NCI-H524 (cell line): Measurements from ENCODE around the gene TOMT.
"Not testable (repeated sequence)": the region's sequence is repeated elsewhere in the genome, so short reads cannot be mapped to it uniquely, and the experiment has no call there.

Experiments
- DNase-seq, 2 experiments: peaks; one replicate each; lab custom pipeline; 2025; lab: John Stamatoyannopoulos, UW

TOMT gene

DNA sequence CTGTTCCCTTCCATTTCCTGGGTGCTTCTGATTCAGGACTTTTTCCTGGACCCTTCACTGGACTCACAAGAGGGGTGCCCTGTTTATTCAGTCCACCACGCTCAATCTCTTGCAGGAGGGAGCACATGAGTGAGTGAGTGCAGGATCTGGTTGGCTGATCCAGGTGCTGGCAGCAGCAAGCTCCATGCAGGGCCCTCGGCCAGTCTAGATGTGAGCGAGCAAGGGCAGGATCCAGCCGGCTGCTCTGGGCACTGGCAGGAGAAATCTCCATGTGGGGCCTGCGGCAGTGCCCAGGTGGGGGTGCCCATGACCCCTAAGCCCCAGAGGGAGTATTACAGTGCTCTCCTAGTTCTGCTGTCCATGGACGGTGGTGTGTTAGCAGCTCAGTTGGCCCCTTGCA, 18.3 kb downstream of the TOMT start:
- DNase-seq: no peak

DNA sequence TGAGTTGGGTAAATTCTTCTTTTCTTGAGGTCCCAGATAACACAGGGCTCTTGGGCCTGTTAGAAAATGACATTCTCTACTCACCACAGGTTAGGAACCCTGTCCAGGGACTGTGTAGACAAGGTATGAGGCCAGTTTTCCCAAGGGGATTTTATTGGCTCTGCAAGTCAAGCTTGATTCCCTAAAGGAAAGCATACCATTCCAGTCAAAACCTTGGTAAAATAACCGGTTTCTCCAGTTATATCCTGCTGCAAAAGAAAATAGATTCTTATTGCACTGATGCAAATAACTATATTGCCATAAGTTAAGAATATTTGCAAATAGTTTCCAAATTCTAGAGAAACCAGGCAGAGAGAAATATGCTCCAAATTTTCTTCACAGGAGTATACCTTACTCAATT, 20.2 kb downstream of the TOMT start:
- DNase-seq: no peak

DNA sequence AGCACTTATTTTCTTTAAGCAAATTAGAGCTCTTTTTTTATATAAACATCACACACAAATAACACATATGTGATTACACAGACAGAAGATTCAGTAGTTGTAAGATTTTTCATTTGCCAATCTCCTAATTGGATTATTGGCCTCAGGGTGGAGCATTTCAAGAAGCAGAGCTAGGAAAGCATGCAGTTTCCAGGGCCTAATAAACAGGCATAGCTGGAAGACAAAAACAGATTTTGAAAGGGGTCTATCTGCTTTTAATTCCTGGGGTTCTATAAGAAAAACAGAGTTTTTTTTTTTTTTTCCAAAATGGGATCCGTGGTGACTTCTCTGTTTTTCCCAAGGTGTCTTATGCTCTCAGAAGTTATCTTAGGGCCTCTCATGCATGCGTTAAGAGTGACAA, 22.2 kb downstream of the TOMT start:
- no peak for DNase-seq

DNA sequence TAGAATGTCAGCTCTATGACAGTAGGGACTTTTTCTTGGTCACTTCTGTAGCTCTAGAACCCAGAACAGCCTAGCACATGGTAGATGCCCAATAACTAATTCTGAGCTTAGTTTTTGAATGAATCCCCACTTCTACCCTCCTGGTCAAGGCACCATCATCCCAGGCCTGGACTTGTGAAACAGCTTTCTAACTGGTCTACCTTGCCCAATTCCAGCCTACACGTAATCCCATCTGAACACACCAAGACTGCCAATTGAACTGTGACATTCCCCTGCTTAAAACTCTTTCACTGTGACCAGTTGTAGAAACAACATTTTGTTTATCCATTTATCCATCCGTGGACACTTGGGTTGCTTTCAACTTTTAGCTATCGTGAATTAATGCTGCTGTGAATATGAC, 23.7 kb downstream of the TOMT start:
- no peak for DNase-seq

DNA sequence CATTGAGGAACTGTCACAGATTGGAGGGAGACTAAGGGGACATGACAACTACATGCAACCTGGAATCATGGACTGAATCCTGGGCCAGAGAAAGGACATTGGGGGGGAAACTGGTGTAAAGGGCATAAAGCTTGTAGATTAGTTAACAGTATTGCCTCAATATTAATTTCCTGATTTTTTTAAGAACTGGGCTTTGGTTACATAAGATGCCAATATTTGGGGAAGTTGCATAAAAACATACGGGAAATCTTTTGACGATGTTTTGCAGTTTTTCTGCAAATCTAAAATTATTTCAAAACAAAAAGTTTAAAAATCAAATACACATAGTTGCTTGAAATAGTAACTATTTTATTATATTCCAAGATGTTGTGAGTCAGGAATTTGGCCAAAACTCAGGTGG, 26.9 kb downstream of the TOMT start:
- no peak for DNase-seq

DNA sequence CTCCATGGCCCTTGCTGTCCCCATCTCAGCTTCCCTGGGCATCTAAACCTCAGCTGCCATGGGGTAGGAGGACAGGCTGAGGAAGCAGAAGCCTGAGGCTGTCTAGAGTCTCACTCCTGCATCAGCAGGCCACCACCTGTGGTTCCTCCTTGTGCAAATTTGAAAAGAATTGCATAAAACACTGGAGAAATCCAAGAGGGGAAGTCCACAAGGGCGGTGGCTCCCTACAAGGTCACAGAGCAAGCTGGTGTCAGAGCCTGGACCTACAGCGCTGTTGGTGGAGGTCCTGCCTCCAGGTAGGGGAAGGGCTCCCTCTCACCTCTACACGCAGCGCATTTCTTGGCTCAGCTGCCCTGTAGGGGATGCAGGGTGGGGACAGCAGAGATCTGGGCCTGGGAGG, 29.7 kb downstream of the TOMT start, which contains the start of gene FOLR3:
Gene FOLR3 (plus strand): TSS at position 253 of the 400 bp plus-strand sequence. CDS start 228 bp downstream, outside the sequence.
- DNase-seq: not testable (repeated sequence)

DNA sequence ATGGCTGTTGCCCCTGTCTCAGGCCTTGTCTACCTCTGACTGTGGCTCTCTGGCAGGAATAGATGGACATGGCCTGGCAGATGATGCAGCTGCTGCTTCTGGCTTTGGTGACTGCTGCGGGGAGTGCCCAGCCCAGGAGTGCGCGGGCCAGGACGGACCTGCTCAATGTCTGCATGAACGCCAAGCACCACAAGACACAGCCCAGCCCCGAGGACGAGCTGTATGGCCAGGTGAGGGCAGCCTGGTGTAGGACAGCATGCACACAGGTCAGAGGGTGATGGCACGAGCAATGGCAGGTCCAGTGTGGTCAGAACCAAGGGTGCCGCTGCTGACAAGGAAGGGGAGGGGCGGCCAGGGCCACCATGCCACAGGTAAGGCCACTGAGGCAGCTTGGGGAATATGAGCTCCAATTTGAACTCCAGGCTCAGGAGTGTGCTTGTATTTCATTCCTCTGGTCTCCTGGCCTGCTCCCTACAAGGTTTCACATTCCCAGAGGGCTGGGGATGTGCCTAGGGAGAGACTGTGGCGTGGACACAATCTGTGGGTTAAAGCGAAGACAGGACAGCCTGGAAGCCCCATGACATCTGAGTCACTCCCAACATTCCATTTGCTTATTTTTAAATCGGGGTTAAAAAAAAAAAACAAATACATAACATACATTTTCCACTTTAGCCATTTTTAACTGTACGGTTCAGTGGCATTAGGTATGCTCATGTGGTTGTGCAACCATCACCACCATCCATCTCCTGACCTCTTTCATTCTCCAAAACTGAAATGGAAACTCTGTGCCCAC, 30.4 kb downstream of the TOMT start:
- DNase-seq: no peak

DNA sequence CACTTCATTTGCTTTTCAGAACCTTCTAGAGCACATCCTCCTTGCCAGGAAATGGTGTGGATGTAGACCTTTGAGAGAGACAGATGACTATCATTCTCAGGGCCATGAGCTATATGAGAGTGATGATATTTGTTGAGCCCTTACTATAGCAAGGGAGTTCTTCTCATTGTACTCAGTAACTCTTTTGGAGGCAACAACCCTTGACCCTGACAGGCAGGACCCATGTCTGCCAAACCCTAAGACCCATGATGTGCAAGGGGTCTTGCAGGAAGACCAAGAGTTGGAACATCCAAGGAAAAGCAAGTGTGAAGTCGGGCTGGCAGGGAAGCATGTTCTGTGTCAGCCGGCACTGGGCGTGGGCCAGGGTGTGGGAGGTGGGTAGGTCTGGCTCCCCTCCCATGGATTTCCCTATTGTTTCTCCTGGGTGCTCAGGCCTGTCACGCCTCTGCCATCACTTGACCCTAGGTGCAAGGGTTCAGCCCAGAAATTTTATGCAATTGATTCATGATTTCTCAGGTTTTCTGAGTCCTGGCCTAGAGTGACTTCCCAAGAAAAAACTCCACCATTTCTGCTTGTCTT, 31.0 kb downstream of the TOMT start:
- DNase-seq: no peak

DNA sequence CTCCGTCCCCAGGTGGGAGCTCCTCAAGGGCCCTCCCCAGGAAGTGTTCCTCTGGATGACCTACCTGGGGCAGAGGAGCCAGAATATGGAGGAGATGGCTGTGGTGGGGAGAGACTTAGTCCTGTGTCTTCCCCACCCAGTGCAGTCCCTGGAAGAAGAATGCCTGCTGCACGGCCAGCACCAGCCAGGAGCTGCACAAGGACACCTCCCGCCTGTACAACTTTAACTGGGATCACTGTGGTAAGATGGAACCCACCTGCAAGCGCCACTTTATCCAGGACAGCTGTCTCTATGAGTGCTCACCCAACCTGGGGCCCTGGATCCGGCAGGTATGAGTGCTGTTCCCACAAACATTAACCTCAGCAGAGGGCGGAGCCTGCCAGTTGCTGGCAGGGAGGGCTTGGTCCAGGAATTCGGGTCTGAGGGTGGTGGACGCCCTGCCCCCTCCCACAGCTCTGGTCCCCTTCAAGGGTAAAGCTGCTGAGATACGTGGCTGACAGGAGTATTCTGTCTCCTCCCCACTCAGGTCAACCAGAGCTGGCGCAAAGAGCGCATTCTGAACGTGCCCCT, 33.2 kb downstream of the TOMT start:
- DNase-seq: no peak

DNA sequence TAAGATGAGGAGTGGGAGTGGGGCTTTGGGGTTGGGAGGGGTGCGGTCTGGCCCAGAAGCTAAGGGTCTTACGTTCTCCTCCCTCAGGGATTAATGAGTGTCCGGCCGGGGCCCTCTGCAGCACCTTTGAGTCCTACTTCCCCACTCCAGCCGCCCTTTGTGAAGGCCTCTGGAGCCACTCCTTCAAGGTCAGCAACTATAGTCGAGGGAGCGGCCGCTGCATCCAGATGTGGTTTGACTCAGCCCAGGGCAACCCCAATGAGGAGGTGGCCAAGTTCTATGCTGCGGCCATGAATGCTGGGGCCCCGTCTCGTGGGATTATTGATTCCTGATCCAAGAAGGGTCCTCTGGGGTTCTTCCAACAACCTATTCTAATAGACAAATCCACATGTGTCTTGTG, 33.8 kb downstream of the TOMT start:
- no peak for DNase-seq

DNA sequence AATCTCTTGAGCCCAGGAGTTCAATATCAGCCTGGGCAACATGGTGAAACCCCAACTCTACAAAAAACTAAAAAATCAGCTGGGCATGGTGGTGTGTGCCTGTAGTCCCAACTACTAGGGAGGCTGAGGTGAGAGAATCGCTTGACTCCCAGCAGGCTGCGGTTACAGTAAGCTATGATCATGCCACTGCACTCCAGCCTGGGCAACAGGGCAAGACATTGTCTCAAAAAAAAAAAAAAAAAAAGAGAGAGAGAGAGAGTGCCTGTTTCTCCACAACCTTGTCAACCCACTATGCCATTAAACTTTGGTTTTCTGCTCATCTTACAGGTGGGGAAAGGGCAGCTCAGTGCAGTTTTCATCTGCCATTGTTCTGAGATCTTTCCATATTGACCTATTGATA, 34.9 kb downstream of the TOMT start:
- DNase-seq: no peak

DNA sequence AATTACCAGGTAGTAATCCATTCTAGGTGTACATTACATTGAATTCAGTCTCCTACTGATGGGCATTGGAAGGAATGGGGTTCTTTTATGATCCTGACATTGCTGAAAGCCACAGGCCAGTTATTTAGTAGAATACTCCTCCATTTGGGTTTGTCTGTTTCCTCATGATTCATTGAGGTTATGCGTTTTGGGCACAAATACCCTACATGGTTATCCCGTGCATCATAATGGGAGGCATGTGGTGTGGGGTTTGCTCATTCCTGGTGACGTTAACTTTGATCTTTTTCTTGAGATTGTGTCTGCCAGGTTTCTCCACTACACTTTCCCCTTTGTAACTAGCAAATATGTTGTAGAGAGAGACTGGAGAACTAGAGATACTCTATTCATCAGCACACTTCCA, 35.3 kb downstream of the TOMT start:
- DNase-seq: no peak

DNA sequence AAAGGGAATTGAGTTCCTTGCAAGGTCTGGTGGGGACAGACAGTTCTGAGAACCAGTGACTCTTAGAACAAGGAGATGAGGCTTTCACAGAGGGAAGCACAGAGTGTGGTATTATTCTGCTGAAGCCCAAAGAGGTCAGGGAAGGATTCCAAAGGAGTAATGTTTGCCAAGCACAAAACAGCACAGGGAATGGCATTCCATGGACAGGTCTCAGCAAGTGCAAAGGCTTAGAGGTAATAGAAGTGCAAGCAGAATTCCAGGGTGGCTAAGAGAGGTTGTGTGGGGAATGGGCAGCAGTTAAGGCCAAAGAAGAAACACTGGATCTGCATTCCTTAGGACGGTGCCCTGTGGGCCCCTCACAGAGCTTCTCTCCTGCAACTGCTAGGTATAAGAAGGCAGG, 36.4 kb downstream of the TOMT start:
- not testable (repeated sequence) for DNase-seq

DNA sequence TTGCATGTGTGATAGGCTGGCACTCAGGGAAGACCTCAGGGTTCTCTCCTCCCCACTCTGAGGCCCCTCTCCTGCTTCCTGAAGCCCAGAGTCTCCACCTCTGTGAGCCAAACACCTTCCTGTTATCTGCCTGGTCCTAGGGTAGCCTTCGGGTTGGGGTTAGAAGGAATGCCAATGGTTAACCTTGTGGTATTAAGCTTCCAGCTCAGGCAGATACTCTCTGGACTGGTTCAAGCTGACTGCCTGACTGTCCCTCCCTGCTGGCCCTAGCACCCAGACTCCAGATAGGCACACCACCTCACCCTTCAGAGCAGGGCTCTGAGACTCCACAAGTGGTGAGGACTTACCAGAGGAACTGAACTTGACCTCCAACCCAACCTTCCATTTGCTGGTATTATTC, 36.8 kb downstream of the TOMT start:
- DNase-seq: not testable (repeated sequence)

DNA sequence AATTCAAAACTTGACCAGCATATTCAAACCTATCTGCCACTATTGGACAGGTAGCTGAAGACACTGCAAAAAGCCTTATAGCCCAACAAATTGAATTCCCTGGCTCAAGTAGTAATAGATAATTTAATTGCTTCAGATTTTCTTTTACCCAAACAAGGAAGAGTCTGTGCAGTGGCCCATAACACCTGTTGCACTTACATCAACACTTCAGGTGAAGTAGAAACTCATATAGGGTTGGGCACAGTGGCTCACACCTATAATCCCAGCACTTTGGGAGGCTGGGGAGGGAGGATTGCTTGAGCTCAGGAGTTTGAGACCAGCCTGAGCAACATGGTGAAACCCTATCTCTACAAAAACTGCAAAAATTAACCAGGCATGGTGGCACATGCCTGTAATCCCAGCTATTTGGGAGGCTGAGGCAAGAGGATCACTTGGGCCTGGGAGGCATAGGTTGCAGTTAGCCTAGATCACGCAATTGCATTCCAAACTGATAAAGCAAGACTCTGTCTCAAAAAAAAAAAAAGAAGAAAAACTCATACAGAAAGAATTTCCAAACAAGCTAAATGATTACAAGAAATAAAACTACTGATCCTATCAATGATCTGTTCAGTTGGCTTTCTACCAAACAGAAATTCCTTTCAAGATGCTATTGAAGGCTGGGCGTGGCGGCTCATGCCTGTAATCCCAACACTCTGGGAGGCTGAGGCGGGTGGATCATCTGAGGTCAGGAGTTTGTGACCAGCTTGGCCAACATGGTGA, 39.3 kb downstream of the TOMT start:
- no peak for DNase-seq

DNA sequence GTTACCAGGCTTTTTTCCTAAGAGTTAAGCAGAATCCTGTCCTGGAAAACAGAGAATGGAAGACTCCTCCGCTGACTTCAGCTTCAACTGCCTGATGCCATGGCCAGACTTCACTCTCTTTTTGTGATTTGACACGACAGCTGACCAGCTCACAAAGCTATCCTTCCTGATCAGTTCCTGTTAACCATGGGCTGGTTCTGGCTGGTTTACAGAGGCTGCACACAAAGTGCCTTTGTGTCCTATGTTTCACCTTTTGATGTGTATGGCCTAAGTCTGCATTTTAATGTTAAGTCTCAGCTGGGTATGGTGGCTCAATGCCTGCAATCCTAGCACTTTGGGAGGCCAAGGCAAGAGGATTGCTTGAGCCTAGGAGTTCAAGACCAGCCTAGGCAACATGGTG, 40.9 kb downstream of the TOMT start:
- DNase-seq: no peak

DNA sequence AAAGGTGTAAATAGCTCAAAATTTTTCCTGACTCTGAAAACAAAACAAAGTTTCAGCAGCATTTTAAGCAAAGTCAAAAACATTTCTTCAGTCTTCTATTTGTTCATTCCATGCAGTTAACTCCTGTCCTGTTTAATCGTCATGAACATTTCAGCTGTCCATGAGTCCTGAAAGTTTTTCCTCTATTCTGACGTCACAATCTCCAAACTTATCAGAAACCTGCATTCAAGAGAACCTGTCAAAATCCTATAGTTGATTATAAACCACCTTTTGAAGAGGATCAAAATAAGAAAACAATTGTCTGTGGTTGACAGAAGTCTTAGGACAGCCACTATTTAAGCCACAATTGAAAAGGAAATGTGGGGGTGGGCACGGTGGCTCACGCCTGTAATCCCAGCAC, 45.2 kb downstream of the TOMT start:
- no peak for DNase-seq

DNA sequence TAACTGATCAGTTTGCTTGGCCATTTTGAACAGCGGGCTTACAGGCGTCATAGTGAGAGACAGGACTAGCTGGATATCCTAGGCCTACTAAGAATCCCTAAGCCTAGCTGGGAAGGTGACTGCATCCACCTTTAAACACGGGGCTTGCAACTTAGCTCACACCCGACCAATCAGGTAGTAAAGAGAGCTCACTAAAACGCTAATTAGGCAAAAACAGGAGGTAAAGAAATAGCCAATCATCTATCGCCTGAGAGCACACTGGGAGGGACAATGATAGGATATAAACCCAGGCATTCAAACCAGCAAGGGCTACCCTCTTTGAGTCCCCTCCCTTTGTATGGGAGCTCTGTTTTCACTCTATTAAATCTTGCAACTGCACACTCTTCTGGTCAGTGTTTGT, 48.1 kb downstream of the TOMT start:
- not testable (repeated sequence) for DNase-seq

DNA sequence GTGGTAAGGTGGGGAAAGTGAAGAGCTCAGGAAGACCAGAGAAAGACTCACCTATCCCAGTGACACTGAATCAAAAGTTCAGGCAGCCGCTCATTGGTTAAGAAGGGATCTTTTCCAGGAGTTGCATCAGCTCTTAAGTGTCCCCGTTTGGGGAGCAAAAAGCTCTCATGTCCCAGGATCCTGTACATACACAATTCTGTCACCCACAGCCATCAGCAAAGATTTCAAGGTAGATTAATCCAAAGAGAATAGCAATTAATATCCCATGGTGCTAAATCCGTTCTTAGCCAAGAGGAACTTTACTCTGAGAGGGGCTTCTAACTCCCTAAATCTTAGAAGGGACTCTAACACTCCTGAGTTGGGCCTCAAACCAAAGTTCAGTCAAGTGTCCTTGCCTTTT, 49.1 kb downstream of the TOMT start:
- DNase-seq: no peak

DNA sequence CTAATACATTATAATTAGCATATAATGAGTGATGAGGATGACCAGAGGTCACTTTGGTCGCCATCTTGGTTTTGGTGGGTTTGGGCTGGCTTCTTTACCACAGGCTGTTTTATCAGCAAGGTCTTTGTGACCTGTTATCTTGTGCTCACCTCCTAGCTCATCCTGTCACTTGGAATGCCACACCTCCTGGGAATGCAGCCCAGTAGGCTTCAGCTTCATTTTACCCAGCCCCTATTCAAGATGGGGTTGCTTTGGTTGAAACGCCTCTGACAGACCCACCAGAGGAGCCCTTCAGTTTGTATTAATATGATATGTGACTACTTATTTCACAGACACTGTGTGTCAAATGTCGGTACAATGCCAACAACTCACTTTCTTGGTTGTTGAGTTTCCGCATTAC, 50.0 kb downstream of the TOMT start:
- no peak for DNase-seq

DNA sequence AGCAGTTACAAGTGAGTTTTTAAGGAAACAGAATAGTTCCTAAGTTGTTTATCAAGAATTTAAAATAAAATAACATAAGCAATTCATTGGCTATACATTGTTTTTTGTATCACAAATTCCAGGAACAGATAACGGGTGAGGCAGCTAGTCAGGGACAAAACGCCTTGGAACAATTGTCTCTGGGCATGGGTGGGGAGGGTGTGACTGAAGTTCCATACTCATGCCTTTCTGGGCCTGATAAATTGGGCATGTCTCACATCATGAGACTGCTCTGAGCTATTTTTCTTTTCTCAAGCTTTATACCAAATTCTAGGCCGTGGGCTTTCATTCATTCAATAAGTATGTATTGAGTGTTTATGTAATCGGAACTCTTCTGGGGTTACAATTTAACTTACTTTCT, 51.4 kb downstream of the TOMT start:
- DNase-seq: no peak
